Stimulated activated effector memory CD8-positive, alpha-beta T cell treated with anti-CD3 and anti-CD28 coated beads, Interleukin-12 subunit alpha, Interleukin-12 subunit beta, amount 100 ng/mL, for 72 hours (primary cell): Measurements from ENCODE around the gene FAM120B.
"Not testable (repeated sequence)": the region's sequence is repeated elsewhere in the genome, so short reads cannot be mapped to it uniquely, and the experiment has no call there.

Experiments used
- ATAC-seq: fragments of 150-1000 bp; cut with Tn5 transposase; 2 replicates; pipeline ENCODE4 v1.10.0; 2021
- DNase-seq, 2 donors: peaks; one replicate each; pipeline ENCODE4 v3.0.0; 2021 to 2022; ENCODE audit warnings: low spot score in 2 of 2
- H3K27ac Mint-ChIP-seq: one replicate; pipeline ENCODE4 v1.8.0; 2022; ENCODE audit warnings: mild to moderate bottlenecking, mixed read lengths
- H3K36me3 Mint-ChIP-seq: one replicate; pipeline ENCODE4 v1.8.0; 2022; ENCODE audit warnings: mild to moderate bottlenecking, mixed read lengths
- H3K4me1 Mint-ChIP-seq: one replicate; pipeline ENCODE4 v1.8.0; 2022; ENCODE audit warnings: mixed read lengths
- H3K4me3 Mint-ChIP-seq: one replicate; pipeline ENCODE4 v1.8.0; 2022; ENCODE audit warnings: mild to moderate bottlenecking, mixed read lengths
- H3K9me3 Mint-ChIP-seq: one replicate; pipeline ENCODE4 v1.8.0; 2022; ENCODE audit warnings: mixed read lengths

FAM120B gene

DNA sequence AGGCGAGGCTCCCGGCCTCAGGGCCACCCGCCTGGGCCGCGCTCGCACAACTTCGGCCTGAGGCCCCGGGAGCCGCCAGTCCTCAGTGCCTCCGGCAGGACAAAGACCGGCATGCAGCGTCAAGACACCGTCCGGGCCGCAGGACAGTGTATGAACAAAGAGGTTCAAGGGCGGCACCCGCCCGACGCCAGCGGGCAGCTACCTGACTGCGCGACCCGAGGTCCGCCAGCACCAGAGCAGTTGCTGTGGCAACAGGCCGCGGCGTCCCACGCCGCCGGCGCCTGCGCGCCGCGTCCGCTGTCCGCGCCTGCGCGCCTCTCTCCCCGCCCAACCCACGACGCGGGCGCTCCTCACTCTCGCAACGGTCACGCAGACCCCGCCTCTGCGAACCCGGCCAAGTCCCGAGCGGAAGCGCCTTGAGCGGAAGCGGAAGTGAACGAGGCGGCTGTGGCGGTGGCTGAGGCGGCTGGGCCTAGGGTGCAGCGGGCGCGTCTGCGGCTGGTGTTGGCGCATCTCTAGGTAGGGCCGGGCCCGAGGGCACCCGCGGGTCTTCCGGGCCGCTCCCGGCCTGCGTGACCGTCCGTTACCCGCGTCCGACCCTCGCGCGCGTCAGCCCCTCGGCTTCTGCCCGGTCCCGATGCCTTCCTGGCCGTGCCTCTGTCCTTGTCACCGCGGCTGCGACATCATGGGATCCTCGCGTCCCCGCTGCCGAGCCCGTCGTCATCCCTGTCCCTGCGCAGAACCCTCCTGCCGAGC lies at the start of gene FAM120B:
FAM120B (plus strand) TSS at position 435 of the 756 bp plus-strand sequence. CDS start 10,633 bp downstream, outside the sequence.
- DNase-seq (peak; percentile 91 to 96), ATAC-seq (peak; percentile 97)
- Mint-ChIP-seq H3K36me3 (peaks cover 9% of the 10 kb centered on the region), H3K4me1 (peaks cover 39% of the 10 kb centered on the region), H3K9me3 (no peaks in the 10 kb centered on the region), H3K4me3 (peak within 1 kb of the TSS; percentile 89), H3K27ac (peak within 1 kb of the TSS; percentile 95)

DNA sequence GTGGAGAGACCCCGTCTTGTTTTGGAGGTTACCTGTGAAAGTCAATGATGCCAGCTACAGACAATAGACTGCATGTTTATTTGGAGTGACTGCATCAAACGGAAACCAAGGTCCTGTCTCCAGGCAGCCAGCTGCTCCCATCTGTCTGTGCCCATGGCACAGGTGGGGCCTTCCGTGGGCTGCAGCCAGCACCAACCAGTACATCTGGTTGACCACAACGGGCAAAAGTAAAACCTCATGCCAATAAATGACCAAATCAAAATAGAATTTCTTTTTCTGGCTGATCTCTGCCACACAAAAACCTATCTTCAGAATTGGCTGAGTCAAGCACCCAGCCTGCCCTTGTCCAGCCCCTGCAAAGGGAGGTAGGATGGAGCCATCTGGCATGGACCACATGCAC lies 49.2 kb upstream of the FAM120B start:
- Mint-ChIP-seq H3K4me1 (no peaks in the 10 kb centered on the region), H3K4me3 (no peak overlapping the region), H3K9me3 (no peaks in the 10 kb centered on the region), H3K36me3 (no peaks in the 10 kb centered on the region), H3K27ac (no peak overlapping the region)
- DNase-seq (no peak), ATAC-seq (no peak)

GRCh38 chr6:170258407-170258806 lies 48.2 kb upstream of the FAM120B start:
- DNase-seq (no peak), ATAC-seq (no peak)
- H3K27ac Mint-ChIP-seq = no peak overlapping the region
- no peaks in the 10 kb centered on the region for H3K36me3 Mint-ChIP-seq
- no peaks in the 10 kb centered on the region for H3K4me1 Mint-ChIP-seq
- H3K4me3 Mint-ChIP-seq = no peak overlapping the region
- no peaks in the 10 kb centered on the region for H3K9me3 Mint-ChIP-seq

DNA sequence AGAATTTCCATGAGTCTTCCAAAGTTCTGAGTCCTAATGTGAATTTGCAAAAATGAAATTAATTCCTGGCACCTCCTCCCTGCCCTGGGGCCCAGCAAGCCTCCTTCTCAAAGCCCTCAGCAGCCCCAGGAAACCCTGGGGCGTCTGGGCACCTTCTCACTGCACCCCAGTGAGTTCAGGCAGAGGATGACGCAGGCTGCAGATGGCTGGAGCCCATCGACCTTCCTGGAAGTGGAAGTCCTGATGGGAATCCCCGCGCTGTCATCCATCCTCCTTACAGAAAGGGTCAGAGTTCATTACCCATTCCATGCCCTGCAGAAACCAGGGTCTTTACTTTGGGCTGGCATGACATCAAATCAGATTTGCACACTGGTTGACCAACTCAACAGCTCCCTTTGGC lies 47.3 kb upstream of the FAM120B start:
- peaks cover 2% of the 10 kb centered on the region for H3K36me3 Mint-ChIP-seq
- no peak for DNase-seq

DNA sequence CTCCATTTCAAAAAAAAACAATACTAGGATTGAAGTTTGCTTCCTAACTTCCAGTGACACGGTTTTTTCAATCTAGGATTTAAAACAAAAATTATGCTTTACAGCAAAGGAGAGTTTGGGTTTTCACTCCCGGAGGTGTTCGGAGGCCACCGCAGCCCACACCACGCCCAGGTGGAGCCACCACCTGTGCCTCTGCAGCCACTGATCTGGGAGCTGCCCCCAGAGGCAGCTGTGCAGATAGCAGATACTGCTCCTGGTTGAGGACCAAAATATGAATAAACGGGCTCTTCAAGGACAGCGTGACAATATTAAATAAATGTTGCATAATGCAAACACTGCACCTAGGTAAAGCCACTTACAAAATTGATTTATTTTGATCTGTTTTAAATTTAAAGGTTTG lies 45.9 kb upstream of the FAM120B start:
- Mint-ChIP-seq H3K4me3 (no peak overlapping the region), H3K27ac (no peak overlapping the region), H3K4me1 (no peaks in the 10 kb centered on the region), H3K9me3 (no peaks in the 10 kb centered on the region), H3K36me3 (peaks cover 6% of the 10 kb centered on the region)
- DNase-seq (no peak), ATAC-seq (no peak)

More for the DNA sequence above, 47.3 kb upstream of the FAM120B start:
- no peak overlapping the region for H3K4me3 Mint-ChIP-seq
- ATAC-seq = no peak
- H3K9me3 Mint-ChIP-seq = no peaks in the 10 kb centered on the region
- H3K4me1 Mint-ChIP-seq = no peaks in the 10 kb centered on the region
- no peak overlapping the region for H3K27ac Mint-ChIP-seq

- H3K4me3 Mint-ChIP-seq = no peak overlapping the region
- H3K27ac Mint-ChIP-seq = no peak overlapping the region
- DNase-seq (no peak), ATAC-seq (no peak)
- H3K36me3 Mint-ChIP-seq = peaks cover 6% of the 10 kb centered on the region
- no peaks in the 10 kb centered on the region for H3K9me3 Mint-ChIP-seq
- no peaks in the 10 kb centered on the region for H3K4me1 Mint-ChIP-seq
Observed at GRCh38 chr6:170261643-170262488, 44.7 kb upstream of the FAM120B start.

- Mint-ChIP-seq H3K27ac (no peak overlapping the region), H3K36me3 (peaks cover 6% of the 10 kb centered on the region), H3K4me1 (peaks cover under 1% of the 10 kb centered on the region), H3K4me3 (no peak overlapping the region), H3K9me3 (no peaks in the 10 kb centered on the region)
- no peak for DNase-seq
- no peak for ATAC-seq
Observed at GRCh38 chr6:170262489-170263088, 44.0 kb upstream of the FAM120B start.

- peaks cover 6% of the 10 kb centered on the region for H3K36me3 Mint-ChIP-seq
- H3K9me3 Mint-ChIP-seq = no peaks in the 10 kb centered on the region
- no peak for ATAC-seq
- no peak overlapping the region for H3K27ac Mint-ChIP-seq
- no peak overlapping the region for H3K4me3 Mint-ChIP-seq
- DNase-seq = no peak
- peaks cover 4% of the 10 kb centered on the region for H3K4me1 Mint-ChIP-seq
Observed at GRCh38 chr6:170263410-170263809, 43.1 kb upstream of the FAM120B start.

- Mint-ChIP-seq H3K36me3 (peaks cover 6% of the 10 kb centered on the region), H3K9me3 (no peaks in the 10 kb centered on the region), H3K4me1 (peaks cover 4% of the 10 kb centered on the region), H3K4me3 (no peak overlapping the region), H3K27ac (no peak overlapping the region)
- no peak for ATAC-seq
- no peak for DNase-seq
Observed at GRCh38 chr6:170264086-170264485, 42.5 kb upstream of the FAM120B start.

- not testable (repeated sequence) for H3K9me3 Mint-ChIP-seq, DNase-seq, H3K27ac Mint-ChIP-seq, H3K36me3 Mint-ChIP-seq, ATAC-seq, H3K4me1 Mint-ChIP-seq, H3K4me3 Mint-ChIP-seq
Observed at GRCh38 chr6:170264644-170265043, 41.9 kb upstream of the FAM120B start.

GRCh38 chr6:170265655-170266054 lies 40.9 kb upstream of the FAM120B start:
- H3K4me1 Mint-ChIP-seq = peaks cover 4% of the 10 kb centered on the region
- ATAC-seq (no peak), DNase-seq (no peak)
- no peak overlapping the region for H3K27ac Mint-ChIP-seq
- peaks cover 6% of the 10 kb centered on the region for H3K36me3 Mint-ChIP-seq
- H3K4me3 Mint-ChIP-seq = no peak overlapping the region
- H3K9me3 Mint-ChIP-seq = no peaks in the 10 kb centered on the region

- Mint-ChIP-seq H3K4me1 (peaks cover 7% of the 10 kb centered on the region), H3K36me3 (peaks cover 8% of the 10 kb centered on the region), H3K4me3 (no peak overlapping the region), H3K9me3 (no peaks in the 10 kb centered on the region), H3K27ac (no peak overlapping the region)
- no peak for ATAC-seq
- DNase-seq = no peak
Observed at GRCh38 chr6:170266061-170266825, 40.3 kb upstream of the FAM120B start.

DNA sequence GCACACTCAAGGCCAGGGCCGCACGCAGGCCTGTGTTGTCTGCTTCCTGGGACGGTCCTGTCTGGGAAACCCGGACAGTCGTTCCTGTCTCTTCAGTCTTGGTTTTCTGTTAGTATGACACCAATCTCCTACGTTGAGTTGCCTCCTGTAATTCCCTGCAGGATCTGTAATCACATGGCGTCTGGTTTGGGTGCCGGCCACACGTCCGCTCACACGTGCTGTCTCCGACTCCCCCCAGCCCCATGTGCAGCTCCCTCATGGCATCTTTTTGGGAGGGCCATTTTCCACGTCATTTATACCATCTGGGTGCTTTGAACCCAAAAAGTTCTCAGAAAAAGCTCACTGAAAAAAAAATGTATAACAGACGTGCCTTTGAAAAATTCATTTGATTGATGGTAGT lies 38.9 kb upstream of the FAM120B start:
- H3K36me3 Mint-ChIP-seq = peaks cover 11% of the 10 kb centered on the region
- H3K4me3 Mint-ChIP-seq = no peak overlapping the region
- H3K4me1 Mint-ChIP-seq = peaks cover 21% of the 10 kb centered on the region
- no peaks in the 10 kb centered on the region for H3K9me3 Mint-ChIP-seq
- ATAC-seq (no peak), DNase-seq (no peak)
- H3K27ac Mint-ChIP-seq = no peak overlapping the region

GRCh38 chr6:170268216-170269129 lies 38.1 kb upstream of the FAM120B start:
- Mint-ChIP-seq H3K36me3 (peaks cover 11% of the 10 kb centered on the region), H3K4me1 (peaks cover 22% of the 10 kb centered on the region), H3K4me3 (no peak overlapping the region), H3K9me3 (no peaks in the 10 kb centered on the region), H3K27ac (no peak overlapping the region)
- DNase-seq (no peak), ATAC-seq (no peak)
